ENCODE data around the gene SP140. TPM values are rescaled to one million over a fixed set of nuclear protein-coding genes. Genes with fewer than 3 reads are reported as not detected.
"Not testable (repeated sequence)": the region's sequence is repeated elsewhere in the genome, so short reads cannot be mapped to it uniquely, and the experiment has no call there.

SP140 gene
- total and polyA plus RNA-seq, 2 experiments from 2014 or later, result 0.40 to 0.53 TPM

GRCh38 chr2:230330725-230331124 is 105.2 kb downstream of the SP140 start:
- H3K4me1 ChIP-seq (ENCODE audit: insufficient read depth), result peaks cover 10% of the 10 kb centered on the region
- 91% methylated on average over 7 of the region's 7 CpGs for WGBS (ENCODE audit: low lambda C conversion rate, missing lambda C conversion rate)
- H3K4me2 ChIP-seq, result no peak overlapping the region

DNA sequence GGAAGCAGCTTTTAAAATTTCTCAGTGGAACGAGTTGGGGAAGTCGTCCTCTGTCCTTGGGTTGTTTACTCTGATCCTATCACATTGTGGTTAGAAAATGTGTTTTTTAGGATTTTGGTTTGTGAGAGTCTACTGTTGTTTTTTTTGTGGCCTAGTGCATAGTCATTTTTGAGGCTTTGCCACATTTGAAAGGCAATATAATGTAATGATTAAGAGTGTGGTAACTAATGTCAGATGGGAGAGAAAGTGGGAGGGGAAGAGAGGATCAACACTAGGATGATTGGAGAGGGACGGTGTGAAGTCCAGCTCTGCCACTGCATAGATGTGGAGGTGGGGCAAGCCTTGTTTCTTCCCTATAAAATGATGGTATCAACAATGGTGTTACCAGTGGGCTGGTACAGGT is 109.9 kb downstream of the SP140 start:
- Histone ChIP-seq H4K20me1 (ENCODE audit: insufficient read depth, poor library complexity, severe bottlenecking) (no peaks in the 10 kb centered on the region), H3K4me2 (no peak overlapping the region), H3K27ac (no peak overlapping the region), H3K36me3 (replicated peaks; ENCODE audit: insufficient read depth, low read depth) (no peaks in the 10 kb centered on the region), H2AFZ (no peak overlapping the region), H3K27me3 (no peaks in the 10 kb centered on the region), H3K9me2 (replicated peaks; ENCODE audit: insufficient read depth) (no peaks in the 10 kb centered on the region), H3K9me3 (ENCODE audit: low read depth) (no peaks in the 10 kb centered on the region), H3K4me1 (ENCODE audit: insufficient read depth) (no peaks in the 10 kb centered on the region), H3K4me3 (no peak overlapping the region), H3K79me2 (no peaks in the 10 kb centered on the region)
- 62% methylated on average over 3 of the region's 3 CpGs for WGBS (ENCODE audit: low lambda C conversion rate, missing lambda C conversion rate)
- TF ChIP-seq EZH2 (IDR thresholded peaks at IDR 0.05; ENCODE audit: borderline replicate concordance) (no peak), CTCF (IDR thresholded peaks at IDR 0.05; ENCODE audit: poor library complexity) (no peak), EZH2phosphoT487 (IDR thresholded peaks at IDR 0.05; ENCODE audit: low read depth, severe bottlenecking, unreplicated experiment) (no peak)
- DNase-seq (ENCODE audit: low spot score), result no peak

More at GRCh38 chr2:230330725-230331124, 105.2 kb downstream of the SP140 start:
- no peak for DNase-seq (ENCODE audit: low spot score)
- no peaks in the 10 kb centered on the region for H3K36me3 ChIP-seq (replicated peaks; ENCODE audit: insufficient read depth, low read depth)
- H3K4me3 ChIP-seq, result no peak overlapping the region
- no peak for TF ChIP-seq EZH2 (IDR thresholded peaks at IDR 0.05; ENCODE audit: borderline replicate concordance)
- no peak for TF ChIP-seq CTCF (IDR thresholded peaks at IDR 0.05; ENCODE audit: poor library complexity)
- no peak for TF ChIP-seq EZH2phosphoT487 (IDR thresholded peaks at IDR 0.05; ENCODE audit: low read depth, severe bottlenecking, unreplicated experiment)
- no peaks in the 10 kb centered on the region for H4K20me1 ChIP-seq (ENCODE audit: insufficient read depth, poor library complexity, severe bottlenecking)
- no peak overlapping the region for H2AFZ ChIP-seq
- no peaks in the 10 kb centered on the region for H3K9me2 ChIP-seq (replicated peaks; ENCODE audit: insufficient read depth)
- no peak overlapping the region for H3K27ac ChIP-seq
- no peaks in the 10 kb centered on the region for H3K9me3 ChIP-seq (ENCODE audit: low read depth)
- H3K27me3 ChIP-seq, result no peaks in the 10 kb centered on the region
- H3K79me2 ChIP-seq, result peaks cover 7% of the 10 kb centered on the region

- WGBS (ENCODE audit: low lambda C conversion rate, missing lambda C conversion rate), result 92% methylated on average over 3 of the region's 3 CpGs
- no peak overlapping the region for H3K4me2 ChIP-seq
- H3K79me2 ChIP-seq, result no peaks in the 10 kb centered on the region
- DNase-seq (ENCODE audit: low spot score), result no peak
- H3K9me2 ChIP-seq (replicated peaks; ENCODE audit: insufficient read depth), result no peaks in the 10 kb centered on the region
- H3K9me3 ChIP-seq (ENCODE audit: low read depth), result no peaks in the 10 kb centered on the region
- no peak overlapping the region for H3K4me3 ChIP-seq
- no peaks in the 10 kb centered on the region for H3K4me1 ChIP-seq (ENCODE audit: insufficient read depth)
- no peak overlapping the region for H2AFZ ChIP-seq
- no peak overlapping the region for H3K27ac ChIP-seq
- no peaks in the 10 kb centered on the region for H4K20me1 ChIP-seq (ENCODE audit: insufficient read depth, poor library complexity, severe bottlenecking)
- TF ChIP-seq CTCF (IDR thresholded peaks at IDR 0.05; ENCODE audit: poor library complexity) (no peak), EZH2phosphoT487 (IDR thresholded peaks at IDR 0.05; ENCODE audit: low read depth, severe bottlenecking, unreplicated experiment) (no peak), EZH2 (IDR thresholded peaks at IDR 0.05; ENCODE audit: borderline replicate concordance) (no peak)
- no peaks in the 10 kb centered on the region for H3K27me3 ChIP-seq
- H3K36me3 ChIP-seq (replicated peaks; ENCODE audit: insufficient read depth, low read depth), result no peaks in the 10 kb centered on the region
Measured at GRCh38 chr2:230335864-230336506, 110.4 kb downstream of the SP140 start.

DNA sequence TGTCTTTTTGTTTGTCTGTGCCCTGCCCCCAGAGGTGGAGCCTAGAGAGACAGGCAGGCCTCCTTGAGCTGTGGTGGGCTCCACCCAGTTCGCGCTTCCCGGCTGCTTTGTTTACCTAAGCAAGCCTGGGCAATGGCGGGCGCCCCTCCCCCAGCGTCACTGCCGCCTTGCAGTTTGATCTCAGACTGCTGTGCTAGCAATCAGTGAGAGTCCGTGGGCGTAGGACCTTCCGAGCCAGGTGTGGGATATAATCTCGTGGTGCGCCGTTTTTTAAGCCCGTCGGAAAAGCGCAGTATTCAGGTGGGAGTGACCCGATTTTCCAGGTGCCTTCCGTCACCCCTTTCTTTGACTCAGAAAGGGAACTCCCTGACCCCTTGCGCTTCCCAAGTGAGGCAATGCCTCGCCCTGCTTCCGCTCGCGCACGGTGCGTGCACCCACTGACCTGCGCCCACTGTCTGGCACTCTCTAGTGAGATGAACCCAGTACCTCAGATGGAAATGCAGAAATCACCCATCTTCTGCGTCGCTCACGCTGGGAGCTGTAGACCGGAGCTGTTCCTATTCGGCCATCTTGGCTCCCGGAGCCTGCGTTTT is 116.5 kb downstream of the SP140 start:
- H3K79me2 ChIP-seq; H4K20me1 ChIP-seq (ENCODE audit: insufficient read depth, poor library complexity, severe bottlenecking); H3K27me3 ChIP-seq; H3K9me3 ChIP-seq (ENCODE audit: low read depth); H3K27ac ChIP-seq; H3K9me2 ChIP-seq (replicated peaks; ENCODE audit: insufficient read depth); H3K4me1 ChIP-seq (ENCODE audit: insufficient read depth); H3K4me3 ChIP-seq; H3K4me2 ChIP-seq; H3K36me3 ChIP-seq (replicated peaks; ENCODE audit: insufficient read depth, low read depth); H2AFZ ChIP-seq; DNase-seq (ENCODE audit: low spot score): not testable (repeated sequence)
- WGBS (ENCODE audit: low lambda C conversion rate, missing lambda C conversion rate), result 79% methylated on average over 33 of the region's 33 CpGs

GRCh38 chr2:230343041-230343624 is 117.6 kb downstream of the SP140 start:
- not testable (repeated sequence) for DNase-seq (ENCODE audit: low spot score); H3K27ac ChIP-seq; H3K79me2 ChIP-seq; H3K4me3 ChIP-seq; H3K36me3 ChIP-seq (replicated peaks; ENCODE audit: insufficient read depth, low read depth); H3K4me2 ChIP-seq; H3K4me1 ChIP-seq (ENCODE audit: insufficient read depth); H3K9me2 ChIP-seq (replicated peaks; ENCODE audit: insufficient read depth); H3K9me3 ChIP-seq (ENCODE audit: low read depth); H2AFZ ChIP-seq; H3K27me3 ChIP-seq; H4K20me1 ChIP-seq (ENCODE audit: insufficient read depth, poor library complexity, severe bottlenecking)
- 80% methylated on average over 2 of the region's 2 CpGs for whole genome bisulfite sequencing (ENCODE audit: low lambda C conversion rate, missing lambda C conversion rate)

All from hepatocyte (in vitro differentiated cells).